ENCODE measurements around the gene CBX5. TPM values are rescaled to one million over a fixed set of nuclear protein-coding genes. Genes with fewer than 3 reads are reported as not detected.

Gene CBX5
- polyA plus RNA-seq, 1 of the 3 experiments (the other 2 are of a cell fraction) = 11.6 TPM

- TF ChIP-seq USF2 (IDR thresholded peaks at IDR 0.05; ENCODE audit: borderline replicate concordance, low read depth, low read length) = no peak
- TF ChIP-seq IRF3 (IDR thresholded peaks at IDR 0.05; ENCODE audit: low read depth, low read length) = no peak
- TF ChIP-seq CTCF (IDR thresholded peaks at IDR 0.05) = no peak
- peak; percentile 92 for TF ChIP-seq FOSL2 (IDR thresholded peaks at IDR 0.05; ENCODE audit: borderline replicate concordance, low read depth)
- TF ChIP-seq EZH2phosphoT487 (IDR thresholded peaks at IDR 0.05; ENCODE audit: borderline replicate concordance, low read depth) = no peak
- TF ChIP-seq POLR2AphosphoS5 (IDR thresholded peaks at IDR 0.05; ENCODE audit: low read depth, low read length) = peak; percentile 35; the same call in 1 of the 2 replicates
- no peak for TF ChIP-seq SMC3 (IDR thresholded peaks at IDR 0.05; ENCODE audit: low read depth, low read length)
These were observed 50.2 kb downstream of the CBX5 start (continued) for GRCh38 chr12:54229624-54230212.

DNA sequence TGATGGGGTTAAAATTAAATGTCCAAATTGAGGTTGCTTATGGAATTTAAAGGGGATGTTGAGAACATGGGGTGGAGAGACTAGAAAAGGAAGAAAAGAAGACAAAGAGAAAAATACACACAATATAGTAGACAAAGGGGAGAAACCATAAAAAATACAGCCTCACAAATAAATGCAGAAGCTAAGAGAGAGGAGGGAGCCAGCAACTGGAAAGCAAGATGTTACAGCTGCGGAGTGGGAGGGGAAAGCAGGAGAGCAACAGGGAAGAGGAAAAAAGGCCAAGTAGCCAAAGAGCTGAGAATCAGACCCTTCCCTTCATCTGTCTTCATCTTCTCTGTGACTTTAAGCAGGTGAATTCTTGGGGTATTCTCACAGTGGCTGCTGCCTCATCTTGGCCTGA lies 51.5 kb downstream of the CBX5 start:
- WGBS (ENCODE audit: low lambda C conversion rate) = 100% methylated on average over 1 of the region's 1 CpG
- POLR2A ChIA-PET = no interaction called here

More for the DNA sequence above, 51.5 kb downstream of the CBX5 start:
- Histone ChIP-seq H3K9me3 (no peaks in the 10 kb centered on the region), H3K79me2 (ENCODE audit: insufficient read depth) (no peaks in the 10 kb centered on the region), H3K27me3 (ENCODE audit: insufficient read depth) (no peaks in the 10 kb centered on the region), H3K4me1 (ENCODE audit: control insufficient read depth in 1 of 2, insufficient read depth in 2 of 2, low read depth in 1 of 2, low read length in 1 of 2) (peaks cover 2 to 17% of the 10 kb centered on the region in 2 experiments; a peak in 3 of 4 replicates), H3K4me2 (no peak overlapping the region), H3K27ac (ENCODE audit: low read depth in 2 of 2, low read length in 1 of 2) (peak overlapping the region in 1 of 2 experiments; percentile 88; a peak in 1 of 4 replicates), H3K36me3 (replicated peaks in 1 of 2; ENCODE audit: control insufficient read depth in 1 of 2, insufficient read depth in 2 of 2, low read length in 1 of 2) (peaks cover 0 to 5% of the 10 kb centered on the region in 2 experiments), H3K4me3 (ENCODE audit: low read depth in 2 of 2, low read length in 1 of 2) (no peak overlapping the region), H3K9ac (no peak overlapping the region), H3F3A (replicated peaks; ENCODE audit: insufficient read depth) (peaks cover 31% of the 10 kb centered on the region), H4K20me1 (ENCODE audit: insufficient read depth) (no peaks in the 10 kb centered on the region), H2AFZ (ENCODE audit: low read depth) (no peak overlapping the region), H3K9me2 (no peaks in the 10 kb centered on the region)
- CTCF ChIA-PET = interaction anchor here (0.9 to 6.7 kb wide), 9 partner anchors 9 to 243 kb away, joined by 3 to 60 read pairs (median 5); partner anchors contain the start of genes CBX5, COPZ1, HNRNPA1 and HOXC10
- DNase-seq = no peak
- TF ChIP-seq TCF12 (IDR thresholded peaks at IDR 0.05) = no peak
- no peak for TF ChIP-seq EP300 (IDR thresholded peaks at IDR 0.05; ENCODE audit: borderline replicate concordance in 1 of 2, low read depth in 1 of 2, low read length in 1 of 2)
- TF ChIP-seq, protein P1, sequence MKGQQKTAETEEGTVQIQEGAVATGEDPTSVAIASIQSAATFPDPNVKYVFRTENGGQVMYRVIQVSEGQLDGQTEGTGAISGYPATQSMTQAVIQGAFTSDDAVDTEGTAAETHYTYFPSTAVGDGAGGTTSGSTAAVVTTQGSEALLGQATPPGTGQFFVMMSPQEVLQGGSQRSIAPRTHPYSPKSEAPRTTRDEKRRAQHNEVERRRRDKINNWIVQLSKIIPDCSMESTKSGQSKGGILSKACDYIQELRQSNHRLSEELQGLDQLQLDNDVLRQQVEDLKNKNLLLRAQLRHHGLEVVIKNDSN (IDR thresholded peaks at IDR 0.05; ENCODE audit: borderline replicate concordance, low read depth) = no peak
- no peak for TF ChIP-seq SIN3A (IDR thresholded peaks at IDR 0.05; ENCODE audit: borderline replicate concordance, low read depth, low read length)
- TF ChIP-seq FOXJ3 (CRISPR knock-in tag; IDR thresholded peaks at IDR 0.05) = no peak
- no peak for TF ChIP-seq FOXM1 (IDR thresholded peaks at IDR 0.05; ENCODE audit: low read depth)
- TF ChIP-seq SMC3 (IDR thresholded peaks at IDR 0.05; ENCODE audit: low read depth, low read length) = no peak
- no peak for TF ChIP-seq EZH2phosphoT487 (IDR thresholded peaks at IDR 0.05; ENCODE audit: borderline replicate concordance, low read depth)
- no peak for TF ChIP-seq RXRA (IDR thresholded peaks at IDR 0.05; ENCODE audit: borderline replicate concordance, low read depth)
- TF ChIP-seq TAF1 (IDR thresholded peaks at IDR 0.05; ENCODE audit: borderline replicate concordance, low read depth, low read length) = no peak
- TF ChIP-seq MEF2A (IDR thresholded peaks at IDR 0.05; ENCODE audit: borderline replicate concordance, low read depth) = no peak
- TF ChIP-seq, protein P2, sequence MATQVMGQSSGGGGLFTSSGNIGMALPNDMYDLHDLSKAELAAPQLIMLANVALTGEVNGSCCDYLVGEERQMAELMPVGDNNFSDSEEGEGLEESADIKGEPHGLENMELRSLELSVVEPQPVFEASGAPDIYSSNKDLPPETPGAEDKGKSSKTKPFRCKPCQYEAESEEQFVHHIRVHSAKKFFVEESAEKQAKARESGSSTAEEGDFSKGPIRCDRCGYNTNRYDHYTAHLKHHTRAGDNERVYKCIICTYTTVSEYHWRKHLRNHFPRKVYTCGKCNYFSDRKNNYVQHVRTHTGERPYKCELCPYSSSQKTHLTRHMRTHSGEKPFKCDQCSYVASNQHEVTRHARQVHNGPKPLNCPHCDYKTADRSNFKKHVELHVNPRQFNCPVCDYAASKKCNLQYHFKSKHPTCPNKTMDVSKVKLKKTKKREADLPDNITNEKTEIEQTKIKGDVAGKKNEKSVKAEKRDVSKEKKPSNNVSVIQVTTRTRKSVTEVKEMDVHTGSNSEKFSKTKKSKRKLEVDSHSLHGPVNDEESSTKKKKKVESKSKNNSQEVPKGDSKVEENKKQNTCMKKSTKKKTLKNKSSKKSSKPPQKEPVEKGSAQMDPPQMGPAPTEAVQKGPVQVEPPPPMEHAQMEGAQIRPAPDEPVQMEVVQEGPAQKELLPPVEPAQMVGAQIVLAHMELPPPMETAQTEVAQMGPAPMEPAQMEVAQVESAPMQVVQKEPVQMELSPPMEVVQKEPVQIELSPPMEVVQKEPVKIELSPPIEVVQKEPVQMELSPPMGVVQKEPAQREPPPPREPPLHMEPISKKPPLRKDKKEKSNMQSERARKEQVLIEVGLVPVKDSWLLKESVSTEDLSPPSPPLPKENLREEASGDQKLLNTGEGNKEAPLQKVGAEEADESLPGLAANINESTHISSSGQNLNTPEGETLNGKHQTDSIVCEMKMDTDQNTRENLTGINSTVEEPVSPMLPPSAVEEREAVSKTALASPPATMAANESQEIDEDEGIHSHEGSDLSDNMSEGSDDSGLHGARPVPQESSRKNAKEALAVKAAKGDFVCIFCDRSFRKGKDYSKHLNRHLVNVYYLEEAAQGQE (IDR thresholded peaks at IDR 0.05; ENCODE audit: low read depth, low read length) = no peak
- TF ChIP-seq NFIC (IDR thresholded peaks at IDR 0.05; ENCODE audit: borderline replicate concordance) = no peak
- no peak for TF ChIP-seq FOSL2 (IDR thresholded peaks at IDR 0.05; ENCODE audit: borderline replicate concordance, low read depth)
- TF ChIP-seq, protein P3, sequence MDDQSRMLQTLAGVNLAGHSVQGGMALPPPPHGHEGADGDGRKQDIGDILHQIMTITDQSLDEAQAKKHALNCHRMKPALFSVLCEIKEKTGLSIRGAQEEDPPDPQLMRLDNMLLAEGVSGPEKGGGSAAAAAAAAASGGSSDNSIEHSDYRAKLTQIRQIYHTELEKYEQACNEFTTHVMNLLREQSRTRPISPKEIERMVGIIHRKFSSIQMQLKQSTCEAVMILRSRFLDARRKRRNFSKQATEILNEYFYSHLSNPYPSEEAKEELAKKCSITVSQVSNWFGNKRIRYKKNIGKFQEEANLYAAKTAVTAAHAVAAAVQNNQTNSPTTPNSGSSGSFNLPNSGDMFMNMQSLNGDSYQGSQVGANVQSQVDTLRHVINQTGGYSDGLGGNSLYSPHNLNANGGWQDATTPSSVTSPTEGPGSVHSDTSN (IDR thresholded peaks at IDR 0.05) = no peak
- TF ChIP-seq GATA2 (CRISPR knock-in tag; IDR thresholded peaks at IDR 0.05) = no peak

Data from SK-N-SH (cell line).